Activated B cell treated with CpG ODN at 0.5 μM for 24 hours (primary cell): Measurements from ENCODE around the gene ATP5ME. TPM values are rescaled to one million over a fixed set of nuclear protein-coding genes. Genes with fewer than 3 reads are reported as not detected.
"Not testable (repeated sequence)": the region's sequence is repeated elsewhere in the genome, so short reads cannot be mapped to it uniquely, and the experiment has no call there.

Experiments used
- ATAC-seq: fragments of 200-7000 bp; cut with Tn5 transposase; one replicate; pipeline ENCODE4 v1.10.0; 2021; ENCODE audit warnings: low read depth, mild to moderate bottlenecking, moderate library complexity
- CTCF ChIA-PET: fragments of 350-600 bp; sonication (Branson Sonifier 250); formaldehyde crosslinking; loops from one replicate; lab custom pipeline; 2021; ENCODE audit warnings: antibody characterized with exemption; lab: Charles Lee
- POLR2A ChIA-PET: fragments of 350-600 bp; sonication (Branson Sonifier 250); formaldehyde crosslinking; loops from one replicate; lab custom pipeline; 2021; ENCODE audit warnings: antibody characterized with exemption; lab: Charles Lee
- DNase-seq: peaks from one replicate; pipeline ENCODE4 v3.0.0; 2022
- H3K27ac Mint-ChIP-seq: one replicate; pipeline ENCODE4 v1.8.0; 2020; ENCODE audit warnings: mixed read lengths
- H3K27me3 Mint-ChIP-seq: one replicate; pipeline ENCODE4 v1.8.0; 2021; ENCODE audit warnings: mixed read lengths
- H3K36me3 Mint-ChIP-seq: one replicate; pipeline ENCODE4 v1.8.0; 2021; ENCODE audit warnings: low read depth, mixed read lengths
- H3K4me1 Mint-ChIP-seq: one replicate; pipeline ENCODE4 v1.8.0; 2021; ENCODE audit warnings: mixed read lengths
- H3K4me3 Mint-ChIP-seq: one replicate; pipeline ENCODE4 v1.8.0; 2020; ENCODE audit warnings: mild to moderate bottlenecking, mixed read lengths
- H3K9me3 Mint-ChIP-seq: one replicate; pipeline ENCODE4 v1.8.0; 2020; ENCODE audit warnings: mixed read lengths
- intact Hi-C: fragments of 100-400 bp; cut with micrococcal nuclease; formaldehyde crosslinking; loops from one replicate; pipeline ENCODE4 v1.15.1; 2024
- total RNA-seq: library from RNA; stranded (reverse); gene quantifications from 2 replicates; pipeline ENCODE4 v1.2.3, GENCODE V29; 2022
- TF ChIP-seq, protein P1 (sequence below): fragments of 200-600 bp; IDR thresholded peaks from one replicate; pipeline ENCODE4 v1.8.0; 2022; ENCODE audit warnings: antibody characterized with exemption, mild to moderate bottlenecking

Gene ATP5ME
- total RNA-seq, 1 donor from 2014 or later: 152 TPM

GRCh38 chr4:636628-637159, 37.4 kb downstream of the ATP5ME start:
- ATAC-seq: no peak
- Mint-ChIP-seq H3K27ac (no peak overlapping the region), H3K36me3 (no peaks in the 10 kb centered on the region), H3K9me3 (peaks cover 4% of the 10 kb centered on the region), H3K4me1 (no peaks in the 10 kb centered on the region), H3K27me3 (peaks cover 5% of the 10 kb centered on the region), H3K4me3 (no peak overlapping the region)
- no peak for DNase-seq
- TF ChIP-seq, protein P1, sequence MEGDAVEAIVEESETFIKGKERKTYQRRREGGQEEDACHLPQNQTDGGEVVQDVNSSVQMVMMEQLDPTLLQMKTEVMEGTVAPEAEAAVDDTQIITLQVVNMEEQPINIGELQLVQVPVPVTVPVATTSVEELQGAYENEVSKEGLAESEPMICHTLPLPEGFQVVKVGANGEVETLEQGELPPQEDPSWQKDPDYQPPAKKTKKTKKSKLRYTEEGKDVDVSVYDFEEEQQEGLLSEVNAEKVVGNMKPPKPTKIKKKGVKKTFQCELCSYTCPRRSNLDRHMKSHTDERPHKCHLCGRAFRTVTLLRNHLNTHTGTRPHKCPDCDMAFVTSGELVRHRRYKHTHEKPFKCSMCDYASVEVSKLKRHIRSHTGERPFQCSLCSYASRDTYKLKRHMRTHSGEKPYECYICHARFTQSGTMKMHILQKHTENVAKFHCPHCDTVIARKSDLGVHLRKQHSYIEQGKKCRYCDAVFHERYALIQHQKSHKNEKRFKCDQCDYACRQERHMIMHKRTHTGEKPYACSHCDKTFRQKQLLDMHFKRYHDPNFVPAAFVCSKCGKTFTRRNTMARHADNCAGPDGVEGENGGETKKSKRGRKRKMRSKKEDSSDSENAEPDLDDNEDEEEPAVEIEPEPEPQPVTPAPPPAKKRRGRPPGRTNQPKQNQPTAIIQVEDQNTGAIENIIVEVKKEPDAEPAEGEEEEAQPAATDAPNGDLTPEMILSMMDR: no peak
- ChIA-PET POLR2A (no interaction called here), CTCF (no interaction called here)
- intact Hi-C loops: no loop called here

DNA sequence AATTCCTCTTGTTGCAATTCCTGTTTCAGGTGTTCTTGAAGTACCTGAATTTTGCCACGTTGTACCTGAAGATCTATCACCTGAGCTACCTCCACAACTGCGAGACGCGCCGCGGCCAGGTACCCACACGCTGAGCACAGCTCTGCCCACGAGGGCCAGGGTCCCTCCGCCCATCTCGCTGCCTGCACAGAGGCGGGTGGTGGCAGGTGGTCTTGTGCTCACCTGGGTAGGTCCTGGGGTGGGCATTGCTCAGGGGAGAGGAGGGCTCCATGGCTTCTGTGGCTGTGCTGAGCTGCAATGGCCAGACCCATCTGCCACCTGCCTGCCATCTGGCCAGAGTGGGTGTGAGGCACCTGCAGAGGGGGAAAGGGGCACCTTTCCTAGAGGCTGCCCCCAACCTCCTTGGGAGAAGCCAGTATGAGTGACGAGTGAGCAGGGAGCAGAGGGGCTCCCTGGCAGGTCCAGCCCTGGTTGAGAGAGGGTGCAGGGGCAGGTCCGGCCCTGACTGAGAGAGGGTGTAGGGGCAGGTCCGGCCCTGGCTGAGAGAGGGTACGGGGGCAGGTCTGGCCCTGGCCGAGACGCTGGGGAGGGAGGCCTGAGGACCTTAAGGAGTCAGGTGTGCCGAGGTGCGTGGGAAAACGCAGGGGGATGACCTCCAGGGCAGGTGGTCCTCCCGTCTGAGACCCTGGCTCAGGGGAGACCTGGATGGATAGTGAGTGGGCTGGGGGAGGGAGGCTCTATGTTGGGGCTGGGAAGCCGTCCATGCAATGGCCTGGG, 38.0 kb downstream of the ATP5ME start:
- TF ChIP-seq, protein P1: no peak
- Mint-ChIP-seq H3K4me1 (no peaks in the 10 kb centered on the region), H3K27ac (no peak overlapping the region), H3K9me3 (peaks cover 7% of the 10 kb centered on the region), H3K4me3 (no peak overlapping the region), H3K36me3 (no peaks in the 10 kb centered on the region), H3K27me3 (peaks cover 3% of the 10 kb centered on the region)
- intact Hi-C loops: no loop called here
- CTCF ChIA-PET: no interaction called here
- DNase-seq: no peak
- ATAC-seq: no peak
- POLR2A ChIA-PET: no interaction called here

DNA sequence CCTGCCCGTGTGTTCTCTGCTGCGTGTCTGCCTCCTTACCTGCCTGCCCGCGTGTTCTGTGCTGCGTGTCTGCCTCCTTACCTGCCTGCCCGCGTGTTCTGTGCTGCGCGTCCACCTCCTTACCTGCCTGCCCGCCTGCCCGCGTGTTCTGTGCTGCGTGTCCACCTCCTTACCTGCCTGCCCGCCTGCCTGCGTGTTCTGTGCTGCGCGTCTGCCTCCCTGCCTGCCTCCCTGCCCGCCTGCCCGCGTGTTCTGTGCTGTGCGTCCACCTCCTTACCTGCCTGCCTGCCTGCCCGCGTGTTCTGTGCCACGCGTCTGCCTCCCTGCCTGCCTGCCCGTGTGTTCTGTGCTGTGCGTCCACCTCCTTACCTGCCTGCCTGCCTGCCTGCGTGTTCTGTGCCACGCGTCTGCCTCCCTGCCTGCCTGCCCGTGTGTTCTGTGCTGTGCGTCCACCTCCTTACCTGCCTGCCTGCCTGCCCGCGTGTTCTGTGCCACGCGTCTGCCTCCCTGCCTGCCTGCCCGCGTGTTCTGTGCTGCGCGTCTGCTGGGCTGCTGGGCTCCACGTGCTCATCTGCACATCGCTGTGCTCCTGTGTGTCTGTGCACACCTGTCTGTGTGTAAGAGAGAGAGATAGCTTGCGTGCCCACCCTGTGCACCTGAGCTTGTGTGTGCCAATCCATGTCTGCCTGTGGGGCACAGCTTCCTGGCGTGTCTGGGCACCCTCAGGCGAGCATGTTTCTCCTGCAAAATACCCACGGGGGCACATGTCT, 38.8 kb downstream of the ATP5ME start:
- DNase-seq, CTCF ChIA-PET, H3K27me3 Mint-ChIP-seq, H3K9me3 Mint-ChIP-seq, intact Hi-C loops, H3K4me3 Mint-ChIP-seq, ATAC-seq, H3K4me1 Mint-ChIP-seq, H3K27ac Mint-ChIP-seq, POLR2A ChIA-PET, H3K36me3 Mint-ChIP-seq: not testable (repeated sequence)

DNA sequence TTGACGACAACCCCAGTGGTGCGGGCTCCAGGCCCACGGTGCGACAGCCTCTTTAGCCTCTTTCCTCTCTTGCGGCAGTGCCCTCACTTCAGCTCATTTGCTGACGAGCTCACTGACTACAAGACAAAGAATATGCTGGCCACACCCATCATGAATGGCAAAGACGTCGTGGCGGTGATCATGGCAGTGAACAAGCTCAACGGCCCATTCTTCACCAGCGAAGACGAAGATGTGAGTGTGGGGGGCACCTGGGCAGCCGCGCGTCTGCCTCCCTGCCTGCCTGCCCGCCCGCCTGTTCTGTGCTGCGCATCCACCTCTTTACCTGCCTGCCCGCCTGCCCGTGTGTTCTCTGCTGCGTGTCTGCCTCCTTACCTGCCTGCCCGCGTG, 39.5 kb downstream of the ATP5ME start:
- H3K27me3 Mint-ChIP-seq: peaks cover 3% of the 10 kb centered on the region
- H3K27ac Mint-ChIP-seq: no peak overlapping the region
- intact Hi-C loops: no loop called here
- no peaks in the 10 kb centered on the region for H3K36me3 Mint-ChIP-seq
- H3K9me3 Mint-ChIP-seq: peaks cover 7% of the 10 kb centered on the region
- ChIA-PET CTCF (no interaction called here), POLR2A (no interaction called here)
- ATAC-seq: no peak
- H3K4me3 Mint-ChIP-seq: no peak overlapping the region
- TF ChIP-seq, protein P1: no peak
- no peak for DNase-seq
- no peaks in the 10 kb centered on the region for H3K4me1 Mint-ChIP-seq

DNA sequence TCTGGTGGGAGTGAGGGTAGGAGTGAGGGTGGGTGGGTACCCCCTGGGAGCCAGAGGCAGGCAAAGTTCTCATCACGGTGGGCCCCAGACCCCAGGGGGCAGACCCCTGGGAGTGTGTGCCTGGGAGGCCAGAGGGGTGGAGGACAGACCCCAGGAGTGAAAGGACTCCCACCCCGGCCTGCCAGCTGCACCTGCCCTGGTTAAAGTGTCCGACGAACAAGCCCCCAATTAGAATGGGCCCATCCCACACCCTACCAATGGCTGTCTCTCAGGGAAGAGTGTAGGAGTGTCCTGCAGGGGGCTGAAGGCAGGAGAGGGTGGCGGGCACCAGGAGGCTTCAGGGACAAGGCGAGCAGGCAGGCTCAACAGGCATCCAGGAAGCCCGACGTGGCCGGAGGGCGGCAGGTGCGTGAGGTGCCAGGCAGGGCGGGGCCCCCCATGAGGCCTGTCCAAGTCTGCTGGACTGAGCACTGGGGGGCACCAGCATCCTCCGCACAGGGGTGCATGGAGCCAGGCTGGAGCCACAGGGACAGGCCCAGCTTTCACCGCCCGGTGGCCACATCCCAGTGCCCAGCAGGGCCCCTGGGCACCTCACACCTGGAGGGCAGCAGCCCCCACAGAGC, 40.0 kb downstream of the ATP5ME start:
- H3K9me3 Mint-ChIP-seq: peaks cover 7% of the 10 kb centered on the region
- H3K4me1 Mint-ChIP-seq: no peaks in the 10 kb centered on the region
- ATAC-seq: no peak
- intact Hi-C loops: no loop called here
- CTCF ChIA-PET: no interaction called here
- TF ChIP-seq, protein P1: no peak
- no peak overlapping the region for H3K27ac Mint-ChIP-seq
- H3K36me3 Mint-ChIP-seq: no peaks in the 10 kb centered on the region
- POLR2A ChIA-PET: no interaction called here
- H3K27me3 Mint-ChIP-seq: no peaks in the 10 kb centered on the region
- DNase-seq: no peak
- H3K4me3 Mint-ChIP-seq: no peak overlapping the region
